ENCODE results near the gene UPF3A.
A peak's percentile ranks its signal among the peaks of the same experiment; 100 is the strongest.
"Not testable (repeated sequence)": the region's sequence is repeated elsewhere in the genome, so short reads cannot be mapped to it uniquely, and the experiment has no call there.

Gene UPF3A

GRCh38 chr13:114304346-114305034, 23.1 kb downstream of the UPF3A start:
- DNase-seq (ENCODE audit: low read depth), result no peak

DNA sequence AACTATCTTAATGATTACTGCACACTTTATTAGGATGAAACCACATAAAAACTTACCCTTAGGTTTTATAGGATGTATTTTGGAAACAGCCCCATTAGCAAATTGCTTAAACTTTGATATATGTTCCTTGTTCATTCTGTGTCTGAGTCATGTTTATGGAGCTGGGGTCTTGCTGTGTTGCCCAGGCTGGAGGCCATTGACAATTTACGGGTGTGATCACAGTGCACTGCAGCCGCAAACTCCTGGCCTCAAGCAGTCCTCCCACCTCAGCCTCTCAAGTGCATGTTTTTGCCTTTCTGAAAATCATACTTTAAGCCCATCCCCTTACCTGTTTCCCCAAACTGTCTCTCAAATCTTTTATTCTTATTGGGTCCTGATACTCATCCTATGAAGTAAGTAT, 27.7 kb downstream of the UPF3A start:
- no peak for DNase-seq (ENCODE audit: low read depth)

DNA sequence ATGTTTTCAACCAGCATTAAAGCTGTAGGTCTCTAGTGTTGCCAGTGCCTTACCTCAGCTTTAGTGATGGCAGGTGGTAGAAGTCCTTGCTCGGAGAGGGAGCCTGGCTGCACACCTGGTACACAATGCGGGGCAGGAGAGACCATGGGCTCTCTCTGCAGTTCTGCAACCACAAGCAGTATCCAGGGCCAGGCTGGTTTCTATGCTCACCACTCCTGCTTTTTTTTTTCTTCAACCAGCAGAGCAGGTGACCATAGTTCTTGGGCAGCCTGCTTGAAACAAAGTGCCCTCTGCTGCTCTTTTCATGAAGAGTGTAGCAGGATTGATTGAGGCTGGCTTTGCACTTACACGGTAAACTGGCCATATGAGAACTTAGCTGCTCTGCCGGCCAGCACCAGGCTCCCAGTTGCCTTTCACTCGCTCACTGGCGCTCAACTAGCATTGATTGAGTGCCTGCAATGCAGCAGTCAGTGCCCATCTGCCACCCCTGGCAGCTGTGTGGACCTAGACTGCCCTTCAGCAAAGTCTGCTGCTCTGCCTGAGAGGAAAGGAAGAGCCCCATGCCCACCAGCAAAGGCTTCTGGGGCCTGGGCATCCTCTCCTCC, 28.5 kb downstream of the UPF3A start:
- DNase-seq (ENCODE audit: low read depth), result no peak

DNA sequence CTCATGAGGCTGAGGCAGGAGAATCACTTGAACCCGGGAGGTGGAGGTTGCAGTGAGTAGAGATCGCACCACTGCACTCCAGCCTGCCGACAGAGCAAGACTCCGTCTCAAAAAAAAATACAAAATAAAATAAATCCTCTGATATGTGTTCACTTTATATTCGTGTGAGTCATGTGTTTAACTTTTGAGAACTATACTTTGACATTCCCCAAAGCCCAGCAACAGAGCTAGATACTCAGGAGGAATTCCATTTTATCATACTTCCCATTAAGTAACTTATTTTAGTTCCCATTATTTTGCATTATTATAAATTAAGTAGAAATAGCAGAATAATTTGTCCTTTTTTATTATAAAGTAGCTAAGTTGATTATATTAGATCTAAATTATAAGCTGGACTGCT, 29.6 kb downstream of the UPF3A start:
- DNase-seq (ENCODE audit: low read depth), result no peak

DNA sequence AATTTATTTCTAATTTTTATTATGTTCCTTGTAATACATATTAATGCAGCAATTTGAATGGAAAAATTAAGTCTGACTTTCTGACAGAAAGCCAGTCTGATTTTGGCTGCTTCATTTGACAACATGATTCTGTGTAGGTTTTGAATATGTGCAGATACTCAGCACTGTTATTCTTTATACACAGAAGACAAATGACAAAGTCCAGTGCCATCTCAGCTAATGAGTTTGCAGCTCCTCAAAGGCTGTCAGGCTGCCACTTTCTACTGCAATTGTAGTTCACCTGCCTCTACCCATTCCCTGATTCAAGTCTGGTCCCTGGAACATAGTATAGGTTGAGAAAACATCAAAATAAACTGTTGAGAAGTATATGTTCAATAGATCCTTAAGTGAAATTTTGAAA, 30.0 kb downstream of the UPF3A start:
- DNase-seq (ENCODE audit: low read depth), result no peak

- DNase-seq (ENCODE audit: low read depth), result no peak
Observed at GRCh38 chr13:114311908-114312307, 30.5 kb downstream of the UPF3A start.

GRCh38 chr13:114313061-114313860, 31.9 kb downstream of the UPF3A start:
- DNase-seq (ENCODE audit: low read depth), result no peak

DNA sequence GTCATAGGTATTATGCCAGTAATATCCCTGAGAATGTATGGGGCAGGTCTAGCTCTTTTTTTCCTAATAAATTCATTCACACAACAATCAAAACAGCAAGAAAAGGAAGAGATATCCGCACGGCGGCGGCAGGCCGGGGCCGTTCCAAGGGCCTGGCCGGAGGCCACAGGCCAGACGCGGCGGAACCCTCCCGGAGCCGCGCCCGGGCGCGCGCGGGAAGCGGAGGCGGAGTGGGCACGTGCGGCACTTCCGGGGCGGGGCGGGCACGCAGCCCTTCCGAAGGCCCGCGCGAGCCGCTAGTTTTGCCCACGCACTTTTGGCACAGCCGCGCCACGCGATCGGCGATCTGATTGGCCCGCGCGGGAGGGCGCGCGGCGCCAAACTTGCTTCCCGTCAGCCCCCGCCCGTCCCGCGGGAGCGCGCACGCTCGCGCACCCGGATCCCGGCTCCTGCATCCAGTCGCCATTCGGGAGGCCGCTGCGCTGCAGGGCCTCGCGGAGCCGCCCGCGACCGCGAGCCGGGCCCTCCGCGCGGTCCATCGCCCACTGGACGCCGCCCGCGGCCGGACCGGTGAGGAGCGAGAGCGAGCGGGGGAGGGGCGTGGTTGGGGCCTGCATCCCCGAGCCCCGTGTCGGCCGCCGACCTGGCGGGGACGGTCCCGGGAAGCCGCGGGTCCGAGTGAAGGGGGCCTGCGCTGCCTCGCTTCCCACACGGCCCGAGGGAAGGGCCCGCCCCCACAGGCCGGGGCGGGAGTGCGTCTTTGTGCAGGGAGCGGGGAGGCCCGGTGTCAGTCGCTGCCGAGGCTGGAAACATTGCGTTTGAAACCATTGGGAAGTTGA, 32.9 kb downstream of the UPF3A start, which contains the start of gene CHAMP1:
Gene CHAMP1 (plus strand): TSS at position 430 of the 839 bp plus-strand sequence. CDS start 9,340 bp downstream, outside the sequence.
- DNase-seq (ENCODE audit: low read depth), result peak; percentile 79

DNA sequence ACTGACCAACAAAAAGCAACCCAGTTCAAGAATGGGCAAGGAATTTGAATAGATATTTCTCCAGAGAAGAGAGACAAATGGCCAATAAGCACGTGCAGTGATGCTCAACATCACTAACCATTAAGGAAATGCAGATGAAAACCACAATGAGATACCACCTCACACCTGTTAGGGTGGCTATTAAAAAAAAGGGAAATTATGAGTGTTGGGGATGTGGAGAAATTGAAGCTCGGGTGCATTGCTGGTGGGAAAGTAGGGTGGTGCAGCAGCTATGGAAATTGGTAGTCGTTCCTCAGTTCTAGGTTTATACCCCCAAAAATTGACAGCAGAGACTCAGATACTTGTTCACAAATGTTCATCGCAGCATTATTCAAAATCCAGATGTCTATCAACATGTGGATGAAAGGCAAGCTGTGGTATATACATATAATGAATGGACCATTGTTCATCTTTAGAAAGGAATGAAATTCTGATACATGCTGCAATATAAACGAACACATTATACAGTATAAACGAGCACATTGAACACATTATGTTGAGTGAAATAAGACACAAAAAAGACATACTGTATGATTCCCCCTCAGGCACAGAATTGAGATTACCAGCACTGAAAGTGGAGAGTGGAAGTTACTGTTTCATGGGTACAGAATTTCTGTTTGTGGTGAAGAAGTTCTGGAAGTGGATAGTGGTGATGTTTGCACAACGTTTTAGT, 33.8 kb downstream of the UPF3A start:
- DNase-seq (ENCODE audit: low read depth), result no peak

DNA sequence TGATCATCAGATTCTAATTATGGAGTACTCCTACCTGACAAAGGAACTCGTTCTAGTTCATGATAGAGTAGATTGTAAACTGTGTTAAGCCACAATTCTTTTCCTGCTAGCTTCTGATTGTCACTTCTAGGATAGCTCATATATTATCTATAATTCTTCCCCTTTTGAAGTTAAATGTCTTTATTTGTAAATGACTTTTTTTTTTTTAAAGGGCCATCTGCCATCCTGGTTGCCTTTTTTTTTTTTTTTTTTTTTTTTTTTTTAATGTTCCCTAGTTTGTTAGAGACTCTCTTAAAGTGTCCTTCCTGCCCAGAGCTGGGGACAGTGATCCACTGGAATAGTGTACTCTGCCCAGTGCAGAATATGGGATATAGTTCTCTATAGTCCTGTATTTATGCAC, 37.2 kb downstream of the UPF3A start:
- DNase-seq (ENCODE audit: low read depth), result no peak

GRCh38 chr13:114319441-114319913, 38.1 kb downstream of the UPF3A start:
- no peak for DNase-seq (ENCODE audit: low read depth)

DNA sequence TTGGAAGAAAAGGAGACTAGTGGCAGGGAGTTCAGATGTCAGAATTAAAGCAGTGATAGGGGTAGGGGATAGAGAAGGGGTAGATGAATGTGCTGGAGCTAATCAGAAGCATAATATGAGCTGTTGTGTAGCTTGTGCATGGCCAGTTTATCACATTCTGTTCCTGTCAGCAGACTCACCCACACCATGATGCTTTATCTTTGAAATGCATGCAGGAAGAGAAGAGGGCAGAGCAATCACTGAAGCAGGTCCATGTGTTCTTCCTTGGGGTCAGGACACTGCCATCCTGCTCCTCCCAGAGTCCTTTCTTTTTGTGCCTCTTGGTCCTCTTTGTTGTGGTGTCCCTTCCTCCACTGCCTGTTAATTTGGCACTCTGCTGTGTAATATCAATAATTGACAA, 38.7 kb downstream of the UPF3A start:
- no peak for DNase-seq (ENCODE audit: low read depth)

- no peak for DNase-seq (ENCODE audit: low read depth)
Observed at GRCh38 chr13:114321256-114321655, 39.9 kb downstream of the UPF3A start.

- no peak for DNase-seq (ENCODE audit: low read depth)
Observed at GRCh38 chr13:114323349-114323748, 41.9 kb downstream of the UPF3A start.

DNA sequence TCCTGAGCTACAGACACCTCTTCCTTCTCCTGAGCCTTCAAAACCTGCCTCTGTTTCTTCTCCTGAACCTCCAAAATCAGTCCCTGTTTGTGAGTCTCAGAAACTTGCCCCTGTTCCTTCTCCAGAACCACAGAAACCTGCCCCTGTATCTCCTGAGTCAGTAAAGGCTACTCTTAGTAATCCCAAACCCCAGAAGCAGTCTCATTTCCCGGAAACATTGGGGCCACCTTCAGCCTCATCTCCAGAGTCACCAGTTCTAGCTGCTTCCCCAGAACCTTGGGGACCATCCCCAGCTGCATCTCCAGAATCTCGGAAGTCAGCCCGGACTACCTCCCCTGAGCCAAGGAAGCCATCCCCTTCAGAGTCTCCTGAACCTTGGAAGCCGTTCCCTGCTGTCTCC, 42.9 kb downstream of the UPF3A start:
- no peak for DNase-seq (ENCODE audit: low read depth)

DNA sequence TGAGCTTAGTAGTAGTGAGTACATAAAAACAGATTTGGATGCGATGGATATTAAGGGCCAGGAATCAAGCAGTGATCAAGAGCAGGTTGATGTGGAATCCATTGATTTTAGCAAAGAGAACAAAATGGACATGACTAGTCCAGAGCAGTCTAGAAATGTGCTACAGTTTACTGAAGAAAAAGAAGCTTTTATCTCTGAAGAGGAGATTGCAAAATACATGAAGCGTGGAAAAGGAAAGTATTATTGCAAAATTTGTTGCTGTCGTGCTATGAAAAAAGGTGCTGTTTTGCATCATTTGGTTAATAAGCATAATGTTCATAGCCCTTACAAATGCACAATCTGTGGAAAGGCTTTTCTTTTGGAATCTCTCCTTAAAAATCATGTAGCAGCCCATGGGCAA, 44.3 kb downstream of the UPF3A start:
- DNase-seq (ENCODE audit: low read depth), result no peak

GRCh38 chr13:114328034-114328433, 46.6 kb downstream of the UPF3A start:
- DNase-seq (ENCODE audit: low read depth), result no peak

GRCh38 chr13:114328595-114328994, 47.2 kb downstream of the UPF3A start:
- no peak for DNase-seq (ENCODE audit: low read depth)

- DNase-seq (ENCODE audit: low read depth), result no peak
Observed at GRCh38 chr13:114330086-114330485, 48.7 kb downstream of the UPF3A start.

DNA sequence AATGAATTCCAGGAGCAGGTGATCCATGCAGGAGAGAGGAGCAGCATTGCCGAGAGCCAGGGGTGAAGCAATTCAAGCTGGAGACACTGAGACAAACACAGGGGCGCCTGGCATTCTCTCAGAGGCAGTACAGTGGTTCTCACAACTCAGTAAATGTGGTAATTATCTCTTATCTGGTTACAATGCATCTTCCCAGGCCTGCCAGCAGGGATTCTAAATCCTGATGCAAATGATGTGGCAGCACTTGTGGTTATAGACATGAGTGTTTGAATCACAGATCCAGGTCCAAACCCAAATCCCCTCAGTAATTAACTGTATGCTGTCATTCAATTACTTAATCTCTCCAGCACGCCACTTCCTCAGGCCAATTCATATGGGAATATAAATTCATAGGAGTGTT, 52.5 kb downstream of the UPF3A start:
- DNase-seq (ENCODE audit: low read depth), result not testable (repeated sequence)

GRCh38 chr13:114334305-114335053, 53.1 kb downstream of the UPF3A start:
- DNase-seq (ENCODE audit: low read depth), result no peak

Data from activated gamma-delta T cell treated with anti-CD3 and anti-CD28 coated beads, Interleukin-2, amount 50 U/mL, for 16 hours (primary cell).